Endothelial cell (in vitro differentiated cells): ENCODE results near the gene SUSD1. TPM values are rescaled to one million over a fixed set of nuclear protein-coding genes. Genes with fewer than 3 reads are reported as not detected.

ENCODE experiments used
- DNase-seq: peaks from one replicate; pipeline ENCODE4 v3.0.0; 2021; ENCODE audit warnings: low spot score
- H3K27ac Mint-ChIP-seq: one replicate; pipeline ENCODE4 v1.8.0; 2021; ENCODE audit warnings: mixed read lengths, inconsistent platforms; ENCODE audit not compliant: unreplicated experiment
- H3K27me3 Mint-ChIP-seq: one replicate; pipeline ENCODE4 v1.8.0; 2021; ENCODE audit warnings: mild to moderate bottlenecking, moderate library complexity, mixed read lengths, inconsistent platforms; ENCODE audit not compliant: unreplicated experiment
- H3K36me3 Mint-ChIP-seq: one replicate; pipeline ENCODE4 v1.8.0; 2021; ENCODE audit warnings: mild to moderate bottlenecking, low read depth, mixed read lengths, inconsistent platforms; ENCODE audit not compliant: unreplicated experiment
- H3K4me1 Mint-ChIP-seq: one replicate; pipeline ENCODE4 v1.8.0; 2021; ENCODE audit warnings: mild to moderate bottlenecking, mixed read lengths, inconsistent platforms; ENCODE audit not compliant: unreplicated experiment
- H3K4me3 Mint-ChIP-seq: one replicate; pipeline ENCODE4 v1.8.0; 2021; ENCODE audit warnings: mild to moderate bottlenecking, mixed read lengths, inconsistent platforms; ENCODE audit not compliant: unreplicated experiment
- H3K9me3 Mint-ChIP-seq: one replicate; pipeline ENCODE4 v1.8.0; 2021; ENCODE audit warnings: mixed read lengths, inconsistent platforms; ENCODE audit not compliant: unreplicated experiment
- total RNA-seq: library from RNA; stranded (reverse); fragmentation: NEBNext Ultra II Directional; extraction: Animal tissue kit (Norgen Biotek cat#: 25700); gene quantifications from one replicate; pipeline ENCODE4 v1.2.1, GENCODE V29; 2021; ENCODE audit not compliant: unreplicated experiment
- TF ChIP-seq, protein P1 (sequence below): fragments of 200-600 bp; sonication (generic); IDR thresholded peaks from one replicate; pipeline ENCODE4 v1.5.0; 2021; ENCODE audit warnings: antibody characterized with exemption; ENCODE audit not compliant: unreplicated experiment

Gene SUSD1
- total RNA-seq, 1 donor from 2014 or later: 5.7 TPM

DNA sequence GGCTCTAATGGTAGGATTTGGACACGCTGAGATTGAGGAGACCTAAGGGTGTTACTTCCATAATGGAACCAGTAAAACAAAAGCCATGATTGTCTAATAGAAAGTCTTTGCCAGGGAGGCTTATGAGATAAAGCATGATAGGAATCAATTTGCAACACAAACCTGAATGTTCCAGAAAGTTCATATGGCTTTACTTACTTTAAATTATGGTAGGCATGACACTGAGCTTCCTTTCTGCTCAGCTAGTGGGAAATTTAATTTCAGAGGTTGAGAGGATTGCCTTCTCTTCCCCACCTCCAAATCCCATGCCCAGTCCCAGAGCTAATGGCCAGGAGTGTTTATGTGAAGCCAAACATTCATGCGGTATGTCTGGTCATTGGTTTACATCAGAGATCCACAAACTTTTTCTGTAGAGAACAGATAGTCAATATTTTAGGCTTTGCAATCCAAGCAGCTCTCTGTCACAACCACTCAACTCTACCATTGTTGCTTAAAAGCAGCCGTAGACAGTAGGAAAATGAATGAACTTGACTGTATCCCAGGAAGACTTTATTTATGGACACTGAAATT lies 164.0 kb downstream of the SUSD1 start:
- no peaks in the 10 kb centered on the region for H3K9me3 Mint-ChIP-seq
- H3K4me1 Mint-ChIP-seq: peaks cover 5% of the 10 kb centered on the region
- H3K27ac Mint-ChIP-seq: no peak overlapping the region
- no peaks in the 10 kb centered on the region for H3K36me3 Mint-ChIP-seq
- no peak overlapping the region for H3K4me3 Mint-ChIP-seq
- TF ChIP-seq, protein P1, sequence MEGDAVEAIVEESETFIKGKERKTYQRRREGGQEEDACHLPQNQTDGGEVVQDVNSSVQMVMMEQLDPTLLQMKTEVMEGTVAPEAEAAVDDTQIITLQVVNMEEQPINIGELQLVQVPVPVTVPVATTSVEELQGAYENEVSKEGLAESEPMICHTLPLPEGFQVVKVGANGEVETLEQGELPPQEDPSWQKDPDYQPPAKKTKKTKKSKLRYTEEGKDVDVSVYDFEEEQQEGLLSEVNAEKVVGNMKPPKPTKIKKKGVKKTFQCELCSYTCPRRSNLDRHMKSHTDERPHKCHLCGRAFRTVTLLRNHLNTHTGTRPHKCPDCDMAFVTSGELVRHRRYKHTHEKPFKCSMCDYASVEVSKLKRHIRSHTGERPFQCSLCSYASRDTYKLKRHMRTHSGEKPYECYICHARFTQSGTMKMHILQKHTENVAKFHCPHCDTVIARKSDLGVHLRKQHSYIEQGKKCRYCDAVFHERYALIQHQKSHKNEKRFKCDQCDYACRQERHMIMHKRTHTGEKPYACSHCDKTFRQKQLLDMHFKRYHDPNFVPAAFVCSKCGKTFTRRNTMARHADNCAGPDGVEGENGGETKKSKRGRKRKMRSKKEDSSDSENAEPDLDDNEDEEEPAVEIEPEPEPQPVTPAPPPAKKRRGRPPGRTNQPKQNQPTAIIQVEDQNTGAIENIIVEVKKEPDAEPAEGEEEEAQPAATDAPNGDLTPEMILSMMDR: no peak
- H3K27me3 Mint-ChIP-seq: no peaks in the 10 kb centered on the region
- DNase-seq: no peak

DNA sequence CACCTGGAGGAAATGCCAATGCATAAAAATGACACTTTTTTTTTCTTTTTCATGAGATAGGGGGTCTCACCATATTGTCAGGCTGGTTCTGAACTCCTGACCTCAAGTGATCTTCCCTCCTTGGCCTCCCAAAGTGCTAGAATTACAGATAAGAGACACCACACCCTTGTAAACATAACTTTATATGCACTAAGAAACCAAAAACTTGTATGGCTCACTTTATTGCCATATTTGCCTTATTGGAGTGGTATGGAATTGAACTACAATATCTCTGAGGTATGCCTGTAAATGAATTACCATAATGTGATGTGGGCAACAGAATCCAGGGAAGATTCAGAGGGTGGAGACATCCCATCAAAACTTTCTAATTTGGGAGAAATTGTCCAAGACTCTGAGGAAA lies 164.6 kb downstream of the SUSD1 start:
- Mint-ChIP-seq H3K9me3 (no peaks in the 10 kb centered on the region), H3K27me3 (no peaks in the 10 kb centered on the region), H3K4me1 (peaks cover 11% of the 10 kb centered on the region), H3K27ac (no peak overlapping the region), H3K4me3 (no peak overlapping the region), H3K36me3 (no peaks in the 10 kb centered on the region)
- TF ChIP-seq, protein P1: no peak
- DNase-seq: no peak

GRCh38 chr9:112009656-112010055 lies 165.4 kb downstream of the SUSD1 start:
- Mint-ChIP-seq H3K36me3 (peaks cover 3% of the 10 kb centered on the region), H3K27ac (no peak overlapping the region), H3K27me3 (no peaks in the 10 kb centered on the region), H3K9me3 (no peaks in the 10 kb centered on the region), H3K4me3 (no peak overlapping the region), H3K4me1 (peaks cover 13% of the 10 kb centered on the region)
- TF ChIP-seq, protein P1: no peak
- no peak for DNase-seq

GRCh38 chr9:112007575-112008240 lies 167.4 kb downstream of the SUSD1 start:
- Mint-ChIP-seq H3K4me3 (no peak overlapping the region), H3K36me3 (peaks cover 3% of the 10 kb centered on the region), H3K9me3 (no peaks in the 10 kb centered on the region), H3K27me3 (no peaks in the 10 kb centered on the region), H3K4me1 (peaks cover 24% of the 10 kb centered on the region), H3K27ac (no peak overlapping the region)
- DNase-seq: no peak
- TF ChIP-seq, protein P1: no peak

DNA sequence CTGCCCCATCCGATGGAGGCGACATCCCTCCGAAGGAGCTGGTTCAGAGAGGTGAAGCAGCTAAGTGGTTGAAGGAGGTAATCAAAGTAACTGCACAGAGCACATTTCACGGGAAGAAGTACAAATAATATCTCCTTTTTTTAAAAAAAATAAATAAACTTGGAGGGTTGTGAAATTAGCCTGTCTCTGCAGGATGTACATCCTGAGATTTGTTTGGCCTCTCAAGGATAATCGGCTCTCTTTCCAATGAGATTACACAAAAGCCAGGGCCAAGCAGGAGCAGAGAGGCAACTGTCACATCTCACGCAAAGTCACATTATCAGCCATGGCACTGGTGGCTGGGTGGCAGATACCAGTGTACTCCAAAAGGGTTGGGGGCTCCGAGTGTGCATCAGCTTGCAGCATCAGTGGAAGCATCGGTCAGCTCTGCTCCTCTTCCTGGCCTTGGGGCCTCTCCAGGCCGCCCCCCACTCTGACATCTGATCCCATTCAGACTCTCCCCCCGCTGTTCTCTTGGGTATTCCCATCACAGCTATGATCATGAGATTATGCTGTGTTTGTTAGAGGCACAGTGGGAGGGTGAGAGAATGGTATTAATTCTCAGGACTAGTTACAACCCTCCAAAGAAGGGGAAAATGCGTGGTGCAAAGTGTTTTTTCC lies 168.6 kb downstream of the SUSD1 start:
- Mint-ChIP-seq H3K4me3 (no peak overlapping the region), H3K27me3 (no peaks in the 10 kb centered on the region), H3K27ac (no peak overlapping the region), H3K4me1 (peaks cover 30% of the 10 kb centered on the region), H3K36me3 (peaks cover 3% of the 10 kb centered on the region), H3K9me3 (no peaks in the 10 kb centered on the region)
- TF ChIP-seq, protein P1: no peak
- DNase-seq: no peak
